T-helper 2 cell treated with Interferon-gamma antibody and Interleukin-4, amounts not matched to agents 5 μg/mL and 100 μg/mL, for 36 hours (primary cell): Measurements from ENCODE around the gene ATRNL1.
"Not testable (repeated sequence)": the region's sequence is repeated elsewhere in the genome, so short reads cannot be mapped to it uniquely, and the experiment has no call there.

Experiments used
- DNase-seq: peaks from one replicate; pipeline ENCODE4 v3.0.0; 2021; ENCODE audit warnings: low spot score
- H3K27ac Mint-ChIP-seq: one replicate; pipeline ENCODE4 v1.8.0; 2021; ENCODE audit warnings: mild to moderate bottlenecking, mixed read lengths
- H3K27me3 Mint-ChIP-seq: one replicate; pipeline ENCODE4 v1.8.0; 2021; ENCODE audit warnings: low read depth, mixed read lengths
- H3K36me3 Mint-ChIP-seq: one replicate; pipeline ENCODE4 v1.8.0; 2021; ENCODE audit warnings: low read depth, mixed read lengths
- H3K4me1 Mint-ChIP-seq: one replicate; pipeline ENCODE4 v1.8.0; 2021; ENCODE audit warnings: low read depth, mixed read lengths
- H3K4me3 Mint-ChIP-seq: one replicate; pipeline ENCODE4 v1.8.0; 2022; ENCODE audit warnings: mild to moderate bottlenecking, moderate library complexity, mixed read lengths
- H3K9me3 Mint-ChIP-seq: one replicate; pipeline ENCODE4 v1.8.0; 2021; ENCODE audit warnings: mixed read lengths

Gene ATRNL1

GRCh38 chr10:115207276-115207675 is 114.1 kb downstream of the ATRNL1 start:
- H3K27ac Mint-ChIP-seq, H3K27me3 Mint-ChIP-seq, H3K4me1 Mint-ChIP-seq, H3K36me3 Mint-ChIP-seq, DNase-seq, H3K9me3 Mint-ChIP-seq: not testable (repeated sequence)
- peak overlapping the region; percentile 82 for H3K4me3 Mint-ChIP-seq

DNA sequence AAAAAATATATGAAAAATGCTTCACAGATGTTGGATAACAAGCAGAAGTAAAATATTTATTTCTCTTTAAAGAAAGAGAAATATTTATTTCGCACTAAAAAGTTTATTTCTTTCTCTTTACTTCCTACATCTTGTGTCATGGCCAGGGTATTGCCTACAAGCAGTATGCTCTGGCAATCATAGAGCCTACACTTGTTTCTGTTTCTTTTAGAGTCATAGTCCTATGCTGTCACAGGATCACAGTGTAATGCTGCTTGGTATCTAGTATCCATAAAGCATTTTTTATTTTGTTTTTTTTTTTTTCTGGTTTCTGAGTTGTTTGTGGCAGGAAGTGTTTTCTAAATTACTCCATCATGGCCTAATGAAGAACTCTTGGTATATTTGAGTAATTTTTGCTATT is 116.0 kb downstream of the ATRNL1 start:
- Mint-ChIP-seq H3K27ac (no peak overlapping the region), H3K4me1 (peaks cover 5% of the 10 kb centered on the region), H3K9me3 (no peaks in the 10 kb centered on the region), H3K36me3 (no peaks in the 10 kb centered on the region), H3K27me3 (no peaks in the 10 kb centered on the region), H3K4me3 (no peak overlapping the region)
- DNase-seq, result no peak

DNA sequence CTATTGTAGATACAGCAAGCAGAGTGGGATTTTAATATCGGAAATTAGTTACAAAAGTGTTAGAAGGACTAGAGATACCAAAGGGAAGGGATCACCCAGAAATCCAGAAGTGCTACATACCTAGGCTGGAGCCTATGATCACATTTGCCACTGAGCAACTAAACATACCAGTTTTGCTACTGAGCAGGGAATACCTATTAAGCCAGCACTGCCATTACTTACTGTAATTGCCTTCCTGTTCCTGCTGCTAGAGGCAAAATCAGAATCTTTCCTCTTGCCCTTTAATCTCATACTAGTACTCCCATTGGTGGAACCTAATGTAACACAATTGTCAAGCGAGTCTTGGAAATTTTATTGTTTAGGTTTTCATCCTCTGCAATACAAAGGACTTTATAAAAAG is 121.7 kb downstream of the ATRNL1 start:
- Mint-ChIP-seq H3K36me3 (no peaks in the 10 kb centered on the region), H3K4me3 (no peak overlapping the region), H3K4me1 (no peaks in the 10 kb centered on the region), H3K27ac (no peak overlapping the region), H3K9me3 (no peaks in the 10 kb centered on the region), H3K27me3 (no peaks in the 10 kb centered on the region)
- DNase-seq, result no peak

GRCh38 chr10:115219203-115219602 is 126.0 kb downstream of the ATRNL1 start:
- DNase-seq, result no peak
- H3K36me3 Mint-ChIP-seq, result no peaks in the 10 kb centered on the region
- H3K4me1 Mint-ChIP-seq, result no peaks in the 10 kb centered on the region
- H3K9me3 Mint-ChIP-seq, result no peaks in the 10 kb centered on the region
- H3K27me3 Mint-ChIP-seq, result no peaks in the 10 kb centered on the region
- H3K27ac Mint-ChIP-seq, result no peak overlapping the region
- no peak overlapping the region for H3K4me3 Mint-ChIP-seq

GRCh38 chr10:115222039-115222438 is 128.9 kb downstream of the ATRNL1 start:
- no peak overlapping the region for H3K27ac Mint-ChIP-seq
- no peaks in the 10 kb centered on the region for H3K36me3 Mint-ChIP-seq
- no peak for DNase-seq
- H3K9me3 Mint-ChIP-seq, result no peaks in the 10 kb centered on the region
- H3K4me3 Mint-ChIP-seq, result no peak overlapping the region
- no peaks in the 10 kb centered on the region for H3K27me3 Mint-ChIP-seq
- H3K4me1 Mint-ChIP-seq, result no peaks in the 10 kb centered on the region

GRCh38 chr10:115239761-115240160 is 146.6 kb downstream of the ATRNL1 start:
- DNase-seq, result no peak
- Mint-ChIP-seq H3K4me3 (no peak overlapping the region), H3K27me3 (no peaks in the 10 kb centered on the region), H3K9me3 (no peaks in the 10 kb centered on the region), H3K27ac (no peak overlapping the region), H3K4me1 (no peaks in the 10 kb centered on the region), H3K36me3 (no peaks in the 10 kb centered on the region)

DNA sequence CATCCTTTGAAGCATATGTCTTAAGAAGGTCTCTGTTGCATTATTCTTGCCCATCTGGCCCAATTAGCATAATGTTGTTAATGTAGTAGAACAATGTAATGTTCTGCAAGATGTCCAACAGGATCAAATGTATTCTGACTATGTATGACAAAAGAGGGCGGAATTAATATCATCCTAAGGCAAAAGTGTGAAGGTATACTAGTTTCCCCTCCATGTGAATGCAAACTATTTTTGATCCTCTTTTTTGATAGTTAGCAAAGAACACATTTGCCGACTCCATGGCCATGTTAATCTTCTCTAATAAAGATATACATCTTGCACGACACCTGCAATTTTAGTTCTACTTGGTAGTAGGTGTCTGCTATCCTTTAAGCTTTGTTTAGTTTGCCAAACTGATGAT is 157.6 kb downstream of the ATRNL1 start:
- no peak overlapping the region for H3K27ac Mint-ChIP-seq
- no peaks in the 10 kb centered on the region for H3K4me1 Mint-ChIP-seq
- no peaks in the 10 kb centered on the region for H3K9me3 Mint-ChIP-seq
- H3K4me3 Mint-ChIP-seq, result no peak overlapping the region
- H3K36me3 Mint-ChIP-seq, result no peaks in the 10 kb centered on the region
- no peaks in the 10 kb centered on the region for H3K27me3 Mint-ChIP-seq
- no peak for DNase-seq

DNA sequence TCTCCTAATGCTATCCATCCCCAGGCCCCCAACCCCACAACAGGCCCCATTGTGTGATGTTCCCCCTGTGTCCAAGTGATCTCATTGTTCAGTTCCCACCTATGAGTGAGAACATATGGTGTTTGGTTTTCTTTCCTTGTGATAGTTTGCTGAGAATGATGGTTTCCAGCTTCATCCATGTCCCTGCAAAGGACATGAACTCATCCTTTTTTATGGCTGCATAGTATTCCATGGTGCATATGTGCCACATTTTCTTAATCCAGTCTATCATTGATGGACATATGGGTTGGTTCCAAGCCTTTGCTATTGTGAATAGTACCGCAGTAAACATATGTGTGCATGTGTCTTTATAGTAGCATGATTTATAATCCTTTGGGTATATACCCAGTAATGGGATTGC is 160.6 kb downstream of the ATRNL1 start:
- H3K9me3 Mint-ChIP-seq, result peaks cover 10% of the 10 kb centered on the region
- H3K36me3 Mint-ChIP-seq, H3K4me1 Mint-ChIP-seq, H3K4me3 Mint-ChIP-seq, H3K27ac Mint-ChIP-seq, DNase-seq, H3K27me3 Mint-ChIP-seq: not testable (repeated sequence)

DNA sequence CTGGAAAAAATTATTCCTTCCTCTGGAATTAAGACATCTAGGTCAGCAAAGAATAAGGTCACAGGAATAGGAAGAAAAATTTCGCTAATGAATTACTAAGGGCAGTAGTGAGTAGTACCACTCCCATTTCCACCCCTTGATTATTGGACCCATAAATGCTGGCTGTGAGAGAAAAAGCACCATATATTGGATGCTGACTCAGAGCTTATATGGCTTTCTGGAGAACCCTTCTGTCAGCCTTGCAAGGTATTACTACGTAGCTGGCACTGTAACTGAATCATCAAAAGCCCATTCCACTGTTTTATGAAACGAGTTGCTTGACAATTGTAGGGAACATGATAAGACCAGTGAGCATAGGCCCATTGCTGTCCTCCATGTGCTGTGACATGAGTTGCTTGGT is 179.3 kb downstream of the ATRNL1 start:
- Mint-ChIP-seq H3K27me3 (no peaks in the 10 kb centered on the region), H3K9me3 (no peaks in the 10 kb centered on the region), H3K4me3 (no peak overlapping the region), H3K4me1 (no peaks in the 10 kb centered on the region), H3K27ac (no peak overlapping the region), H3K36me3 (no peaks in the 10 kb centered on the region)
- DNase-seq, result no peak

DNA sequence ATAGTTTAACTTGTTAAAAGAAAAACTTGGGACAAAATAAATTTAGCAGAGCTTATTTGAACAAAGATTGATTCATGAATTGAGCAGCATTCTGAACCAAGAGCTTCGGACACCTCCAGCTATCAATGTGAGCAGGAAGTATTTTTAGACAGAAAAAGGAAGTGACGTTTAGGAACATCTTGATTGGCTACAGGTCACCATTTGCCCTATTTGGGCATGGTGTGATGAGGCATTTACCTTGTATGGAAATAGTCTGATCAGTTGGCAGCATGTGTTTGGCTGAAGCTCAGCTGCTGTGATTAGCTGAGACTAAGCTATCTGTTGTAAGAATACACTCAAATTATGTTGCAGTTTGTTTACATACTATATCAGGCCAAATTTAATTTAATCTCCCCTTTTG is 185.1 kb downstream of the ATRNL1 start:
- Mint-ChIP-seq H3K4me1 (no peaks in the 10 kb centered on the region), H3K27ac (no peak overlapping the region), H3K9me3 (no peaks in the 10 kb centered on the region), H3K4me3 (no peak overlapping the region), H3K36me3 (no peaks in the 10 kb centered on the region), H3K27me3 (no peaks in the 10 kb centered on the region)
- DNase-seq, result no peak

DNA sequence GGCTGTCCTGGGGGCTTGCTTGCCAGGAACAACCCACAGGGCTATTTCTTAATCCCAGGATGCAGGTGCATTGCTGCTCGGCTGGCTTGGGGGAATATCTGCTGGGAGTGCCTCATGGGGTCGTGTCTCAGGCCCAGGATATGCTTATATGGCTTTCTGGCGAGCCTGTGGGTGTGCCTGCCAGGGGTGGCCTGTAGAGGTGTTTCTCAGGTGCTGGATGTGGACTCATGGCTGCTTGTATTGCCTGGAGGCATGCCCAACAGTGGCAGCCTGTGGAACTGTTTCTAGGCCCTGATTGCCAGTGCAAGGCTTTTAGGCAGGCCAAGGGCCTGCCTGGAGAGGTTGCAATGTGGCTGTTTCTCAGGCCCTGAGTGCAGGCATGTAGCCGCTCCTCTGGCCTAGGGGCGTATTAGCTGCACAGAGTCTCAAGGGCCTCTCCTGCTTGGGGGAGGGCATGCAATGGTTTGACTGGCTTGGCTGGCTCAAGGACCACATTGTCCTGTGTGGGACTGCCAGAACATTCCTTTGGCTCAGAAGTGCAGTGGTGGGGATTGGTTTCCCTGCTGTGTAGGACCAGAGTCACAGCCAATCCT is 202.1 kb downstream of the ATRNL1 start:
- H3K36me3 Mint-ChIP-seq, result no peaks in the 10 kb centered on the region
- no peaks in the 10 kb centered on the region for H3K27me3 Mint-ChIP-seq
- no peak overlapping the region for H3K4me3 Mint-ChIP-seq
- no peaks in the 10 kb centered on the region for H3K4me1 Mint-ChIP-seq
- peaks cover 4% of the 10 kb centered on the region for H3K9me3 Mint-ChIP-seq
- no peak for DNase-seq
- no peak overlapping the region for H3K27ac Mint-ChIP-seq

DNA sequence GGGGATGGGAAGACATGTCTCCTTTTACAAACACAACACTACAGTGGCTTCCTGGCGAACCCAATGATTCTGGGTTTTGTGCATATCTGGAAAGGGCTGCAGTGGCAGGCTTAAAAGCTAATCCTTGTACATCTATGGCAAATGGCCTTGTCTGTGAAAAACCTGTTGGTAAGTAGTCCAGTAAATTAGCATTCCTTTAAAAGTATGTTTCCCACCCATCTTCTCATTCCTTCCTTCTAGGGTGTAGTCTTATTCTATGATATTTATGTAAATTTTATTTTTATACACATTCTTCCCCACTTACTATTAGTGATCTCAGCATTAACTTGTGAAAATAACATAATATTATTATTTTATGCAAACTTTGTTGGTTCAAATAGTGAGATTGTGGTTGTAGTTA is 206.9 kb downstream of the ATRNL1 start:
- no peaks in the 10 kb centered on the region for H3K36me3 Mint-ChIP-seq
- H3K27me3 Mint-ChIP-seq, result no peaks in the 10 kb centered on the region
- H3K9me3 Mint-ChIP-seq, result peaks cover 2% of the 10 kb centered on the region
- no peak for DNase-seq
- no peak overlapping the region for H3K27ac Mint-ChIP-seq
- no peaks in the 10 kb centered on the region for H3K4me1 Mint-ChIP-seq
- no peak overlapping the region for H3K4me3 Mint-ChIP-seq

GRCh38 chr10:115319669-115320068 is 226.5 kb downstream of the ATRNL1 start:
- not testable (repeated sequence) for DNase-seq, H3K27me3 Mint-ChIP-seq, H3K36me3 Mint-ChIP-seq, H3K9me3 Mint-ChIP-seq, H3K4me1 Mint-ChIP-seq, H3K27ac Mint-ChIP-seq, H3K4me3 Mint-ChIP-seq

- H3K27me3 Mint-ChIP-seq, result no peaks in the 10 kb centered on the region
- no peak overlapping the region for H3K4me3 Mint-ChIP-seq
- no peak overlapping the region for H3K27ac Mint-ChIP-seq
- H3K36me3 Mint-ChIP-seq, result no peaks in the 10 kb centered on the region
- no peak for DNase-seq
- H3K9me3 Mint-ChIP-seq, result no peaks in the 10 kb centered on the region
- peaks cover 3% of the 10 kb centered on the region for H3K4me1 Mint-ChIP-seq
Observed at GRCh38 chr10:115321360-115321759, 228.2 kb downstream of the ATRNL1 start.

- H3K4me3 Mint-ChIP-seq, result no peak overlapping the region
- no peaks in the 10 kb centered on the region for H3K9me3 Mint-ChIP-seq
- no peaks in the 10 kb centered on the region for H3K27me3 Mint-ChIP-seq
- H3K4me1 Mint-ChIP-seq, result no peaks in the 10 kb centered on the region
- H3K27ac Mint-ChIP-seq, result no peak overlapping the region
- no peaks in the 10 kb centered on the region for H3K36me3 Mint-ChIP-seq
- DNase-seq, result no peak
Observed at GRCh38 chr10:115328331-115328730, 235.2 kb downstream of the ATRNL1 start.
